Colonic mucosa (tissue), 4 donors: ENCODE results near the gene ARHGAP42. TPM values are rescaled to one million over a fixed set of nuclear protein-coding genes. Genes with fewer than 3 reads are reported as not detected.

Source experiments
- DNase-seq: peaks from one replicate; pipeline ENCODE4 v3.0.0-alpha.2; 2020
- H3K27ac ChIP-seq: fragments of 200-600 bp; one replicate; pipeline ENCODE4 v1.8.0; 2021
- H3K27me3 ChIP-seq: fragments of 200-600 bp; one replicate; pipeline ENCODE4 v1.8.0; 2021
- H3K36me3 ChIP-seq: fragments of 200-600 bp; one replicate; pipeline ENCODE4 v1.8.0; 2021
- H3K4me1 ChIP-seq: fragments of 200-600 bp; one replicate; pipeline ENCODE4 v1.8.0; 2021; ENCODE audit warnings: mild to moderate bottlenecking
- H3K4me3 ChIP-seq: fragments of 200-600 bp; one replicate; pipeline ENCODE4 v1.8.0; 2021
- H3K9ac ChIP-seq, 2 donors: one replicate each; pipeline ENCODE4 v1.7.0; 2013; ENCODE audit warnings: control low read depth in 2 of 2, low read depth in 2 of 2, low read length in 2 of 2
- H3K9me3 ChIP-seq: fragments of 200-600 bp; one replicate; pipeline ENCODE4 v1.8.0; 2021
- intact Hi-C: fragments of 100-400 bp; cut with DNase I; formaldehyde crosslinking; loops from one replicate; pipeline ENCODE4 v1.14.1; 2022
- total RNA-seq, 2 donors: library from RNA; stranded (reverse); fragmentation: NEBNext Ultra II Directional in 1 of 2; extraction: Animal tissue kit (Norgen Biotek cat#: 25700) in 1 of 2; gene quantifications; one replicate each; pipeline ENCODE4 v1.2.1, GENCODE V29; 2021
- TF ChIP-seq, protein P1 (sequence below): fragments of 200-600 bp; IDR thresholded peaks from one replicate; pipeline ENCODE4 v1.8.0; 2022; ENCODE audit warnings: antibody characterized with exemption, mild to moderate bottlenecking
- donor health status: healthy.
- donor health status: DM: no; HTN: no; CAD: no.
- donor health status: DM: no; HTN: no; CAD: no.

Gene ARHGAP42
- total RNA-seq, 2 donors from 2014 or later: 13.4 to 15.9 TPM

DNA sequence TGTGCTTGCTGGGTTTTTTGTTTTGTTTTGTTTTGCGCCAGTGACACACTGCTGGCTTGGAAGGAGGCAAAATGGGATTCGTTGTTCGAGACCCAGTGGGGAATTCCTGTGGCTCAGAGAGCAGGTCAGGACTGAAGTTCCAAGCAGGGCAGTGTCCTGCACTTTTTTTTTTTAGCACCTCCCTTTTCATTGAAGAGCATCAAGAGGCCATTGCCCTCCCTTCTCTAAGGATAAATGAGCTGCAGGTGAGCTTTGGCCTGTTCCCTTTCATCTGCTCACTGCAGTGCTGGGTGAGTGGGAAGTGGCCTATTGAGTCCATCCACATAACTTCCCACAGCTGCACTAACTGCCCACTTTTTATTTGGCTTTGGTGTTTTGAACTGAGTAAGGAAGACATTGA, 87.8 kb downstream of the ARHGAP42 start:
- DNase-seq: no peak
- intact Hi-C loops: no loop called here
- H3K9ac ChIP-seq: no peak overlapping the region

DNA sequence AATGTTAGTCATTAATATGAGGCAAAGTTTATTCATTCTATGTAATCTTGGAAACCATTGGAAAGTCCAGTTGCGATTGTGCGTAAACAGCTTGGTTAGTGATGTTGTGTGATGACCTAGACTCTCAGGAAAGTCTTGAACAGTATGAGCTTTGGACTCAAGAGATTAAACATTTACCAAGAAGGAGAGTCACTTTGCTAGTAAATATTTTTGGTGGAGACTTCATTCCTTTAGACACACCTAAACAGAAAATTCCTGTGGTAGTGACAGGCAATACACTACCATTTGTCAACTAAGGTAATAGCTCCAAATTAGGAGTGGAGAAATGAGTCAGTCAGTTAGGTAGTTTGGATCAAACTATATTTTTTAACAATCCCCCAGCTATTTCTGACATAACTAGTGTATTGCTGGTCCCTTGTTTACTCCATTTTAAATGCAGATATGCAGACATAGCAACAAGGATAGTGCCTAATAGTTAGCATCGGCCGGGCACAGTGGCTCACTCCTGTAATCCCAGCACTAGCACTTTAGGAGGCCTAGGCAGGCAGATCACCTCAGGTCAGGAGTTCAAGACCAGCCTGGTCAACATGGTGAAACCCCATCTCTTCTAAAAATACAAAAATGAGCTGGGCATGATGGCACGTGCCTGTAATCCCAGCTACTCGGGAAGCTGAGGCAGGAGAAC, 89.3 kb downstream of the ARHGAP42 start:
- TF ChIP-seq, protein P1, sequence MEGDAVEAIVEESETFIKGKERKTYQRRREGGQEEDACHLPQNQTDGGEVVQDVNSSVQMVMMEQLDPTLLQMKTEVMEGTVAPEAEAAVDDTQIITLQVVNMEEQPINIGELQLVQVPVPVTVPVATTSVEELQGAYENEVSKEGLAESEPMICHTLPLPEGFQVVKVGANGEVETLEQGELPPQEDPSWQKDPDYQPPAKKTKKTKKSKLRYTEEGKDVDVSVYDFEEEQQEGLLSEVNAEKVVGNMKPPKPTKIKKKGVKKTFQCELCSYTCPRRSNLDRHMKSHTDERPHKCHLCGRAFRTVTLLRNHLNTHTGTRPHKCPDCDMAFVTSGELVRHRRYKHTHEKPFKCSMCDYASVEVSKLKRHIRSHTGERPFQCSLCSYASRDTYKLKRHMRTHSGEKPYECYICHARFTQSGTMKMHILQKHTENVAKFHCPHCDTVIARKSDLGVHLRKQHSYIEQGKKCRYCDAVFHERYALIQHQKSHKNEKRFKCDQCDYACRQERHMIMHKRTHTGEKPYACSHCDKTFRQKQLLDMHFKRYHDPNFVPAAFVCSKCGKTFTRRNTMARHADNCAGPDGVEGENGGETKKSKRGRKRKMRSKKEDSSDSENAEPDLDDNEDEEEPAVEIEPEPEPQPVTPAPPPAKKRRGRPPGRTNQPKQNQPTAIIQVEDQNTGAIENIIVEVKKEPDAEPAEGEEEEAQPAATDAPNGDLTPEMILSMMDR: no peak
- no peak for DNase-seq

More for the DNA sequence above, 87.8 kb downstream of the ARHGAP42 start:
- H3K27ac ChIP-seq: peak overlapping the region; percentile 45
- TF ChIP-seq, protein P1: no peak
- no peaks in the 10 kb centered on the region for H3K27me3 ChIP-seq
- no peak overlapping the region for H3K4me3 ChIP-seq
- peaks cover 17% of the 10 kb centered on the region for H3K4me1 ChIP-seq
- H3K9me3 ChIP-seq: no peaks in the 10 kb centered on the region
- H3K36me3 ChIP-seq: no peaks in the 10 kb centered on the region

DNA sequence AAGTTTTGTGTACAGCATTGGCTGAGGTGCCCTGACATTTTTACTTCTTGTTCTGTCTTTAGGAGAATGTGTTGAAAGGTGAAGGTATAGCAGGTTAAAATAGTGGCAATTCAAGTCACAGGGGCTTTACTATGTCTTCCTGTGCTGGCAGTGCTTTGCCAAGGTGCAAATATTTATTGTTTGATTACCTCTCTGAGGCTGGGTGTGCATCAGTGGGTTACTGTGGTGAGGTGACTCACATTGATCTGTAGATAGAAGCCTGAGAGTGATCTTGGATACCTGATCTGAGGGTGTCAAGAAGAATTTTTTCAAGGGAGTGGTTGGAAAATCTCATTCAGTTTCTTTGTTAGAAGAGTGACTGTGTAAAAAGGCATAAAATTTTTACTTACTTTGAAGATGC, 90.0 kb downstream of the ARHGAP42 start:
- Histone ChIP-seq H3K27me3 (no peaks in the 10 kb centered on the region), H3K9ac (peak overlapping the region in 1 of 2 donors; percentile 66), H3K9me3 (no peaks in the 10 kb centered on the region), H3K36me3 (no peaks in the 10 kb centered on the region), H3K4me1 (peaks cover 17% of the 10 kb centered on the region), H3K27ac (peak overlapping the region; percentile 81), H3K4me3 (no peak overlapping the region)
- intact Hi-C loops: no loop called here
- TF ChIP-seq, protein P1: no peak
- no peak for DNase-seq

More for the DNA sequence above, 89.3 kb downstream of the ARHGAP42 start:
- H3K9ac ChIP-seq: peak overlapping the region in 1 of 2 donors; percentile 66
- intact Hi-C loops: no loop called here
- peak overlapping the region; percentile 81 for H3K27ac ChIP-seq
- H3K9me3 ChIP-seq: no peaks in the 10 kb centered on the region
- H3K27me3 ChIP-seq: no peaks in the 10 kb centered on the region
- H3K4me3 ChIP-seq: no peak overlapping the region
- no peaks in the 10 kb centered on the region for H3K36me3 ChIP-seq
- H3K4me1 ChIP-seq: peaks cover 17% of the 10 kb centered on the region

DNA sequence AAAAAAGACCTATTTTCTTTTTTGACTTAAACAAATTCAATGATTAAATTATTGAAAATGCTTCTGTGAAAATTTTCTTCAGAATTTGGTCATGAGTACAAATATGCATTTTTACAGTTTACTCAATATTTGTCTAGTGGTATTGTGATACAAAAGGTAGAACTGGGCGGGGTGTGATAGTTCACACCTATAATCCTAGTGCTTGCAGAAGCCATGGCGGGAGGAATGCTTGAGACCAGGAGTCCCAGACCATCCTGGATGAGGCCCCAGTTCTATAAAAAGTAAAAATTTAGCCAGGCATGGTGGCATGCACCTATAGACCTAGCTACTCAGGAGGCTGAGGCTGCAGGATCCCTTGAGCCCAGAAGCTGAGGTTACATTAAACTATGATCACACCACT, 90.6 kb downstream of the ARHGAP42 start:
- TF ChIP-seq, protein P1: no peak
- peak; percentile 67 for DNase-seq
- Histone ChIP-seq H3K36me3 (no peaks in the 10 kb centered on the region), H3K4me3 (no peak overlapping the region), H3K27me3 (no peaks in the 10 kb centered on the region), H3K27ac (peak overlapping the region; percentile 81), H3K9me3 (no peaks in the 10 kb centered on the region), H3K9ac (no peak overlapping the region), H3K4me1 (peaks cover 17% of the 10 kb centered on the region)
- intact Hi-C loops: no loop called here

DNA sequence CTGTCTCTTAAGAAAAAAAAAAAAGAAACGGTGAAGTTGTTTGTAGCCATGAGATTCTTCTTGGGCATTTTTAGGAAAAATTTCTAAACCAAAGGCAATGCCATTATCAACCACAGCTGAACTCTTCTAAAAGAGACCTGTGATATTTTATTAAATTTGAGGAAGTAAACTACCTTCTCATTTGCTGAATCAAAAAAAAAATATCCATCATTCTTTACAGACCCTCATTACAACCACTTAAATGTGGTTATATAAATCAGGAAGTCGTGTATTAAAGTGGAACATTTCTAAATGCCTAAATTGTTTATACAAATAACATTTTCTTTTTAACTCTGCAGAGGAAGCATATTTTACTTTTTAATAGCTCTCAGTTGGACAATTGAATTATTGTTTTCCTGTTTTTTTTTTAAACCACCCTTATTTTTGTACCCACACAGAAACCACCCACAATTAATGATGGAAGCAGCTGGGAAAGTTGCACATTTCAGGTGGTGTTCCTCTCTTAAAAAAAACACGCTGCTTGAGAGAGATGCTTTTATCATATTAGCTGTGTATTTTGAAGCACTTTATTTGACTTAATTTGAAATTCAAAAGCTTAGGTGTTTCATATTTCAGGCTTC, 91.2 kb downstream of the ARHGAP42 start:
- Histone ChIP-seq H3K4me3 (no peak overlapping the region), H3K36me3 (no peaks in the 10 kb centered on the region), H3K27me3 (no peaks in the 10 kb centered on the region), H3K4me1 (peaks cover 17% of the 10 kb centered on the region), H3K9me3 (no peaks in the 10 kb centered on the region), H3K9ac (no peak overlapping the region), H3K27ac (peak overlapping the region; percentile 81)
- intact Hi-C loops: no loop called here
- DNase-seq: no peak
- TF ChIP-seq, protein P1: no peak
